H1 (cell line): Measurements from ENCODE around the gene SEMA3G. TPM values are rescaled to one million over a fixed set of nuclear protein-coding genes. Genes with fewer than 3 reads are reported as not detected.

Experiments used
- BCL11A ChIP-seq, 2 experiments: IDR thresholded peaks; one replicate each; pipeline ENCODE4 v1.6.1; 2011; ENCODE audit warnings: low read depth in 2 of 2, low read length in 2 of 2, mild to moderate bottlenecking in 2 of 2
- POLR2AphosphoS5 ChIP-seq: IDR thresholded peaks from 2 replicates; pipeline ENCODE4 v1.6.1; 2011; ENCODE audit warnings: low read depth, low read length
- RFX5 ChIP-seq: IDR thresholded peaks from 2 replicates; pipeline ENCODE4 v1.6.1; 2011; ENCODE audit warnings: low read depth, low read length, improper control_type of control experiment, borderline replicate concordance
- polyA plus RNA-seq, 7 experiments: library from polyadenylated mRNA; depleted of rRNA in 3 of 7; stranded (reverse) in 5 of 7; unstranded in 2 of 7; fragments of >200 nt in 5 of 7; fragments of 200-250 nt in 2 of 7; gene quantifications; 1 replicate in 5 of 7; 2 replicates in 1 of 7; 4 replicates in 1 of 7; pipeline versions ENCODE4 v1.2.1 to v1.2.3, GENCODE V29; 2011 to 2013; ENCODE audit warnings: missing spikeins in 2 of 7, mixed read lengths in 2 of 7
- total RNA-seq: library from RNA; stranded (reverse); fragmentation: NEBNext Ultra II Directional; extraction: Animal tissue kit (Norgen Biotek cat#: 25700); gene quantifications from 2 replicates; pipeline ENCODE4 v1.2.1, GENCODE V29; 2021

SEMA3G gene
- total and polyA plus RNA-seq, 2 of the 8 experiments (the other 6 are each of a cell fraction or from before 2014, with no cell fraction given) = 0.95 to 1.5 TPM

DNA sequence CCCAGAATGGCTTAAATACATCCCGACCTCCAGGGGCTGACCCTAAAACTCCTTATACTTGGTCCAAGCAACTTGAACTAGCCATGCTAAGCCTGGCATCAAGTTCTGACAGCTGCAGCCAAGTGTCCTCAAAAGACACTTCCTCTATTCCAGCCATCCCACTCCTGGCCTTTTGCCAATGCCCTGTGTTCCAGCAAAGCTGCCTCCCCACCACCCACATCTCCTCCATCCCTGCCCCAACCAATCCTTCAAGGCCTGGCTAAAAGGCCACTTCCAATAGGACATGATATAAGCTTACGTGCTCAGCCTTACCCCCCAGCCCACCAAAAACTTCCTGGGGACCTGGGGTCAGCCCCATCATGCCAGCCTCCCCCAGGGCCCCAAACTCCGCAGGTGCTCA is 40.9 kb downstream of the SEMA3G start (continued):
- TF ChIP-seq RFX5 (no peak), BCL11A (IDR thresholded peaks at IDR 0.05; ENCODE audit: low read depth in 2 of 2, low read length in 2 of 2) (no peak), POLR2AphosphoS5 (no peak)
